Lower leg skin (tissue), 4 donors: ENCODE data around the gene TMEM234. TPM values are rescaled to one million over a fixed set of nuclear protein-coding genes. Genes with fewer than 3 reads are reported as not detected.

Experiments used
- DNase-seq, 2 donors: peaks; one replicate each; pipeline ENCODE4 v3.0.0-alpha.2; 2019; ENCODE audit warnings: low spot score in 2 of 2
- H3K4me3 ChIP-seq: fragments of 200-600 bp; sonication (generic); 2 replicates; pipeline ENCODE4 v1.5.1; 2017; ENCODE audit warnings: mild to moderate bottlenecking, low read depth; ENCODE audit not compliant: poor library complexity, severe bottlenecking
- CTCF ChIP-seq, 3 donors: fragments of 450-650 bp; IDR thresholded peaks; one replicate each; pipeline ENCODE4 v1.5.1; 2016; ENCODE audit warnings: antibody characterized with exemption in 3 of 3, mild to moderate bottlenecking in 3 of 3, moderate library complexity in 2 of 3
- POLR2A ChIP-seq, 2 donors: fragments of 450-650 bp; IDR thresholded peaks; one replicate each; pipeline ENCODE4 v1.6.1; 2016 to 2017; ENCODE audit warnings: antibody characterized with exemption in 2 of 2, mild to moderate bottlenecking in 1 of 2, moderate library complexity in 1 of 2
- WGBS, 2 donors: methylation state at CpG; one replicate each; pipeline ENCODE4 v1.1.5; 2018; 5-methylcytosine and 5-hydroxymethylcytosine counted together
- intact Hi-C: fragments of 100-400 bp; cut with DNase I; formaldehyde crosslinking; loops from one replicate; pipeline ENCODE4 v1.15.0; 2023; ENCODE audit warnings: low total_unique reads
- total RNA-seq, 4 donors: library from RNA; depleted of rRNA; stranded (reverse); fragments of >200 nt; gene quantifications; one replicate each; pipeline ENCODE4 v1.1.0, GENCODE V29; 2016

TMEM234 gene
- total RNA-seq, 4 donors from 2014 or later = 2.7 to 14.8 (median 9.0) TPM

DNA sequence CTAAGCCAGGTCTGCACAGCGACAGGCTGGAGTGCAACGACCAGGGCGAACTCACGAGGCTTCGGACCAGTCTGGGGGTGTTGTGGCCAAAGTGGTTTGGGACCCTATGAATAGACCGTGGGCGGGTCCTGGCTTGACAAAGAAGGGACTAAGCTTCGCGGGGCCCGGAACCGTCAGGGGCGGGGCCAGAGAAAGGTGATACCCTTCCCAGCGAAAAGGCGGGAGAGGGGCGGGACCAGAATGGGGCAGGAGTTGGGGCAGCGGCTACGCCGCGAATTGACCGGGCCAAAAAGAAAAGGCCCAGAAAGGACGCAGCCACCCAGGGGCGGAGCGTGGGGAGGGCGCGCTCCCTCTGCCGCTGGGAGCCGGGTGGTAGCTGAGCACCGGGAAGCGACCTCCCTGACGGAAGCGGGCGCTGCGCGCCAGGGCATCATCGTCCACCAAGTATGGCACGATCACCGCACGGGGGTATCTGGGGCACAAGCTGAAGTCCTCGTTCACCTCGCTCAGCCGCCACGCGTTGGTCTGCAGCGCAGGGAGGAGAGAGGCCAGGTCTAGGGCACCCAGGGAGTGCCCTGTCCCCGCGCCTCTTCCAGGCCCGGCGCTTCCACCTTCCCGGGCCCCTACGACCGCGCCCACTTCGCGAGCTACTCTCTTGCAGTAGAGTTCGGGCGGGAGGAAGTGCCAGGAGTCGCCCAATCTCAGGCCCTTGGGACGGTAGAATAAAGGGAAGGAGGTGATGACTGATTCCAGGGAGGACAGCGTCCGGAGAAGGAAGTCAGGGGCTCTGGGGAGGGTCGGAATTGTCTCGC lies 18.2 kb upstream of the TMEM234 start:
- TF ChIP-seq POLR2A (IDR thresholded peaks at IDR 0.05) (no peak), CTCF (IDR thresholded peaks at IDR 0.05) (no peak)
- intact Hi-C loops = no loop called here
- WGBS, 2 donors = 4 to 6% methylated on average over 44 to 57 of the region's 62 CpGs

DNA sequence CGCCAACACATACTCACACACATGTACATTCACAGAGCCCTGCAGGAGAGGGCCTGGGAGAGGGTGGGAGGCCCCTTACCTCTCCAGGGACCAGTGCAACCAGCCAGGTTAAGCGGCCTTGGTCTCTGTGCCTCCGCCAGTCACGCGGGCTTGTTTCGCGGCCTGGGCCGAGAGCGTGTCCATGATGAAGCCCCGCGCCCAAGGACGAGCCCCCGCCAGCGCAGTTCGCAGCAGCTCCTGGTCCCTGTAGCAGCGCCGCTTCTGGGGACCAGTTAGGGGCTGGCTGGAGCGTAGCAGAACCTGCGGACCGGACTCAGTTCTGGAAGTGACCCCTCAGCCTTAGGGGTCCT lies 17.6 kb upstream of the TMEM234 start:
- intact Hi-C loops = no loop called here
- WGBS, 2 donors = 61 to 63% methylated on average over 9 to 20 of the region's 20 CpGs
- no peak for DNase-seq
- H3K4me3 ChIP-seq = no peak overlapping the region
- no peak for TF ChIP-seq CTCF (IDR thresholded peaks at IDR 0.05)
- TF ChIP-seq POLR2A (IDR thresholded peaks at IDR 0.05) = no peak

More for the DNA sequence above, 18.2 kb upstream of the TMEM234 start:
- peak in 1 of 2 donors; percentile 95 for DNase-seq
- peak overlapping the region; percentile 36 for H3K4me3 ChIP-seq

GRCh38 chr1:32239337-32239736 lies 17.2 kb upstream of the TMEM234 start:
- no peak overlapping the region for H3K4me3 ChIP-seq
- TF ChIP-seq CTCF (IDR thresholded peaks at IDR 0.05) (no peak), POLR2A (IDR thresholded peaks at IDR 0.05) (no peak)
- 45 to 54% methylated on average over 4 of the region's 4 CpGs for WGBS, 2 donors

DNA sequence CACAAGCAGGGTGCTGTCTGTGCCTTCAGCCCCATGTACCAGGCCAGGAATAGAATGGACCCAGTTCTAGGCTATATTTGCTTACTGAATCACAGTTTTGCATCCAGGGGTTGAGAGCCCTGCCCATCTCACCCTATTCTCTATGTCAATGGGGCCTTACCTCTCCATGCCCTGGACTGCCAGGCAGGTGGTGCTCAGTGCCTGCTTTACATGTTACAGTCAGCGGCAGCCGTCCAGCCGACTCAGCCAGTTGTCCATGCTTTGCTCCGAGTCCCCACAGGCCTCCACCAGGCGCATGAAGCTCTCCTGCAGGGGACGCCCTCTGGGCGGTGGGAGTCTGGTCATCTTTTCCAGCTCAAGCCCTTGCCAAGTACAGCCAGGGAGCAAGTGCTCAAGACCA lies 12.6 kb upstream of the TMEM234 start:
- no peak overlapping the region for H3K4me3 ChIP-seq
- intact Hi-C loops = no loop called here
- WGBS, 2 donors = 90 to 91% methylated on average over 7 of the region's 7 CpGs
- TF ChIP-seq CTCF (IDR thresholded peaks at IDR 0.05) (no peak), POLR2A (IDR thresholded peaks at IDR 0.05) (no peak)
- DNase-seq = no peak

More at GRCh38 chr1:32239337-32239736, 17.2 kb upstream of the TMEM234 start:
- DNase-seq = no peak
- intact Hi-C loops = no loop called here

- DNase-seq = no peak
- no peak for TF ChIP-seq POLR2A (IDR thresholded peaks at IDR 0.05)
- intact Hi-C loops = no loop called here
- H3K4me3 ChIP-seq = no peak overlapping the region
- WGBS, 2 donors = 79 to 80% methylated on average over 8 of the region's 8 CpGs
These were observed 10.6 kb upstream of the TMEM234 start for GRCh38 chr1:32232558-32233304.

DNA sequence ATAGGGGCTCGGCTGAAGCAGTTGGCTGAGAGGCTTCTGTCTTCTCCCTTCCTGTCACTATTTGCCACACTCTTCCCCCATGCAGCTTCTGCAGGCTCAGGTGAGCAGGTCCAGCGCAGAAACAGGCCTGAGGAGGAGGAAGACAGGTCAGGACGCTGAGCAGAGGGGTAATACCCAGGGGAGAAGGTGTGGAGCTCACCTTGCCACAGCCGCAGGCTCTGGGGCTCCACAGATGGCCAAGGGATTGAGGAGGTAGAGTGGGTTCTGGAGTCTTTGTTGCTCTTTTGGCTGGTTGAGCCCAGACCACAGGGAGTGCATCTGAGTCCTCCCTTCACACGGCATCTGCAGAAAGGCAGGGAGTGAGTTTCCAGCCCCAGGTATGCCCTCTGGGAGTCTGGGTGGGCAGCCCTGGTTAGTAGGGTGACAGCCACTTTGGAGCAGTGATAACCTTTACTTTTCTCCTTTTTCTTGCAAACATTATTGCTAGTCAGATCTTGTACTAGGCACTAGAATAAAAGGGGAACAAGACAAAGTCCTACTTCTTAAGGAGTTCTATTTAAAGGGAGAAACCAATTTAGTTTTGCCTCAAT lies 9.8 kb upstream of the TMEM234 start:
- intact Hi-C loops = no loop called here
- TF ChIP-seq POLR2A (IDR thresholded peaks at IDR 0.05) (no peak), CTCF (IDR thresholded peaks at IDR 0.05) (no peak)
- no peak for DNase-seq
- 73 to 75% methylated on average over 5 of the region's 5 CpGs for WGBS, 2 donors
- no peak overlapping the region for H3K4me3 ChIP-seq
